Activated T-cell treated with anti-CD3 and anti-CD28 coated beads, Interleukin-2, amount 50 U/mL, for 1 hour (primary cell): ENCODE results near the gene COA1.
"Not testable (repeated sequence)": the region's sequence is repeated elsewhere in the genome, so short reads cannot be mapped to it uniquely, and the experiment has no call there.

Source experiments
- DNase-seq: peaks from one replicate; pipeline ENCODE4 v3.0.0-alpha.2; 2020

The COA1 gene

GRCh38 chr7:43649755-43650274, 79.5 kb downstream of the COA1 start:
- DNase-seq = peak; percentile 57

GRCh38 chr7:43648473-43649406, 80.6 kb downstream of the COA1 start:
- peak; percentile 64 for DNase-seq

DNA sequence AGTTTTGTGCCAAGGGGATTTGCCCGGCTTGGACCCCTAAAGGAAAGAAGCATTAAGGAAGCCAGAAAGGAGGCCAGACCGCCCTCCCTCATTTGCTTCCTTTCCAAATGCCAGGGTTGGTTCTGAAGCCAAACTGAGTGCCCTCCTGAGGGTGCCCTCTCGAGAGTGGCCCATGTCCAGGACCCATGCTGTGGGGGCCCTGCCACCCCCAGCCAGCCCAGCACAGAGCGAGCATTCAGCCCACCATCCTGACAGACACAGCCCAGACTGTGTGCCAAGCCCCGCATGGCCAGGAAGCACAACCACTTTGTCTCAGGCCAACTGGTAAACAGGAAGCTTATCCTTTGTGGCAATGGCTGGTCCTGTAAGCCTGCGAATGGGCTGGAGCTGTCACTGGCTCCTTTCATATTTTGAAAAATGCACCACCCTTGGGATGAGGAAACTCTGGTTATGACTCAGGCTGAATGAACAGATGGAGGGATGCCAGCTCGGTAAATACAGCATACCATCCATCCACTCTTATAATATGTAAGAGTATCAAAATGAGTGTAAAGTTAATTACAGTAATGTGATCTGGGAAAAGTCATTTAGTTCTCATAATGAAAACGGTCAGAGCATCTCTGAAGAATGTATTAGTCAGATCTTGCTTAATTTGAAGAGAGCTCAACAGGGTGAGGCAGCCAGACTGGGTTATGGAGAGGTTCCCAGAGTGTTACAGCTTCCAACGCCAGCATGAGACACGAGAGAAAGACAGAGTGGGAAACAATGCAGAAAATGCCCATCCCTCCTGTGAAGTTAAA, 81.5 kb downstream of the COA1 start:
- DNase-seq = peak; percentile 49

DNA sequence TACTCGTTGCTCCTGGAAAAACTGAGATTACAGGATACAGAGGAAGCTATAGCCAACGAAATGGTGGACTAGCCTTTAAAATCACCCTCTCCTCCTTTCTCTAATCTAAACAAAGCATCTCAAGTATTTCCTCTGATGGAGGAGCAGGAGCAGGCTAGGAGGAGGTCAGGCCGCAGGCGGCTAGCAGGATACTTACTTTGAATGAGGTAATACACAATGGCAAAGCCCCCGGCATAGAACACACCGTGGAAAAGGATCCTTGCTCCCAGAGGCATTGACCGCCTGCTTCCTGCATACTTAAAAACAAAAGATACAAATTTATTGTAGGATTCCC, 82.0 kb downstream of the COA1 start:
- DNase-seq = no peak

GRCh38 chr7:43646603-43647338, 82.6 kb downstream of the COA1 start:
- no peak for DNase-seq

GRCh38 chr7:43645699-43646226, 83.6 kb downstream of the COA1 start:
- DNase-seq = no peak

GRCh38 chr7:43643846-43644245, 85.5 kb downstream of the COA1 start:
- no peak for DNase-seq

GRCh38 chr7:43642897-43643630, 86.3 kb downstream of the COA1 start:
- no peak for DNase-seq

DNA sequence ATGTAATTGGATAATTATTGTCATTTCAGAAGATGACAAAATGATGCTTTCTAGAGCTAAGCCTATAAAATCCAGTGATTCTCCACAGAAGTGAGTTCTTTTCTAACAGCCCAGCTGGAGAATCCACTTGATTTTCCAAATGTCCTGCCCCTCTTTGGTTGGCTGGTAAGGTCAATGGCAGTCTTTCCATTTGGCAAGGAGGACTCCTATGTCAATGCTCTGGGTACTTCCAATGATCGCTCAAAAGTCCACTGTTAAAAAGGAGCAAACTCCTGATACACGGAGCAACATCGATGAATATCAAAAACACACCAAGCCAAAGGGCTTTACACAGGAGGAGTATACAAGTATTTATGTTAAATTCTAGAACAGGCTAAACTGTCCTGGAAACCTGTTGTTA, 88.6 kb downstream of the COA1 start:
- DNase-seq = no peak

GRCh38 chr7:43639858-43640491, 89.3 kb downstream of the COA1 start:
- DNase-seq = no peak

DNA sequence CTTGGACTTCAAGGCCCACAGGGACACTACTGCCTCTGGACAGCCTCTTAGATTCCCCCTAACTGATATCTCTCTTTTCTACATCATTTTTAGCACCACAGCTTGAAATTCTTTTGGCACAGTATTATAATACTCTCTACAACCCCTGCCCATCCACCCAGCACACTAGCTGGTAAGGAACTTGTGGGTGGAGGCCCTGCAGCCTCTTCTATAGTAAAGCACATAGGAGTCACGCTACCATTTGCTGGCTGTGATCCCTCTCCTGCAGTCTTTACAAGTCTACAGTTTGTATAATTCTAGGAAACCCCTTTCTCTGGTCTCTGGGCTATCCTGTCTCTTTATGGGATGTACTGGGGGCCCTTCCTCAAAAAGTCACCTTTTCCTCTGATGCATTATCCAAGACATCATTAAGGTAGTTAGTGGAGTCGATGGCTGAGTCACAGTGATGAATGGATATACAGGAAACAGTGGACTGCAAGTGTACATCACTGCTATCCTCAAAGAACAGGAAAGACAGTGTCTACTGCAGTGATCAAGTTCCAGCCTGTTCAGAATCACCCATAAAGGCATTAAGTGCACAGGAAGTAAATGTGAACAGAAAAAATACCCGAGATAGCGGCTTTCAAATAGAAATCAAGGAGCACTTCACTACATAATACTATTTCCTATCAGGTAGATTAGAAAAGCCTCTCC, 92.1 kb downstream of the COA1 start:
- DNase-seq = no peak

GRCh38 chr7:43636093-43636492, 93.2 kb downstream of the COA1 start:
- no peak for DNase-seq

DNA sequence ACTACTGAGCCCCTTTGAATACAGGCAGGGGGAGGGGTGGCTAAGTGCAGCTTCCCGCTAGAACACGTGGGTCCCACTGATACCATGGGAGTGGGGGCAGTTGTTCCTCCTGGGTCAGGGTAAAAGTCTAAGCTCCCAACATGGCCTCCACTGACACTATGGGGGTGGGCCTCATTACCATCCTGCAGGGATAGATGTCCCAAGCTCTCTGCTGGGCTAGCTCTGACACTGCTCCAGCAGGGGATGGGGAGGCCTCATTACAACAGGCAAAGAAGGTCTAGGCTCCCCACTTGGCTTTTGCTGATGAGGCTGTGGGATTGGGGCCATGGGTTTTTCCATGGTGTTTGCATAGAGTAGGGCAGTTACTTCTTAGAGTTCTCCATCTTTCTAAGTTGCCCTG, 94.9 kb downstream of the COA1 start:
- no peak for DNase-seq

GRCh38 chr7:43632746-43633145, 96.6 kb downstream of the COA1 start:
- DNase-seq = no peak

DNA sequence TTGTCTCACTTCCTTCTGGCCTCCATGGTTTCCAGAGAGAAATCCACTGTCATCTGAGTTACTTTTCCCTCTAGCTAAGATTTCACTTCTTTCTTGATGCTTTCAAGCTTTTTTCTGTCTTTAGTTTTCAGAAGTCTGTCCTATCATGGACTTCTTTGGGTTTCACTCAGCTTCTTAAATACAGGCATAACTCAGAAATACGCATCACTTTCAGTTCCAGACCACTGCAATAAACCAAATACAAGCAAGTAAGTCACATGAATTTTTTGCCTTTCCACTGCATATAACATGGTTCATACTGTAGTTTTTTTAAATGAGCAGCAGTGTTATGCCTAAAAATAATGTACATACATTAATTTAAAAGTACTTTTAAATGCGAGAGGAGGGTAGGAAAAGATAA, 97.8 kb downstream of the COA1 start:
- DNase-seq = no peak

GRCh38 chr7:43630482-43630881, 98.8 kb downstream of the COA1 start:
- no peak for DNase-seq

DNA sequence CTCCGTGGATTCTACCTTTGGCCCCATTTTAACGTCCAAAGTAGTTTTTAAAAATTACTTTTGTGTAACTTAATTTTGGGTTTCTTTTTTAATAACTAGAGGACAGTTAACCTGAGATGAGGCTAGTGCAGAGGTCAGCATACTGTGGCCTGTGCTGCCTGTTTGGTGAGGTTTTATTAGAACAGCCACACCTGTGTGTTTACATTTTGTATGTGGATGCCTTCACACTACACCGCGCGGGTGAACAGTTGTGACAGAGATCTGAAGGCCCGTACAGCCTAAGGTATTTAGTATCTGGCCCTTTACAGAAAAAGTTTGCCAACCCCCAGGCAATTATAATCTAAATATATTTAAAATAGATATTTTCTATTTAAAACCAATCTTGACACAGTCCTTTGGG, 99.5 kb downstream of the COA1 start:
- DNase-seq = no peak

- no peak for DNase-seq
Measured at GRCh38 chr7:43628431-43628830, 100.9 kb downstream of the COA1 start.

DNA sequence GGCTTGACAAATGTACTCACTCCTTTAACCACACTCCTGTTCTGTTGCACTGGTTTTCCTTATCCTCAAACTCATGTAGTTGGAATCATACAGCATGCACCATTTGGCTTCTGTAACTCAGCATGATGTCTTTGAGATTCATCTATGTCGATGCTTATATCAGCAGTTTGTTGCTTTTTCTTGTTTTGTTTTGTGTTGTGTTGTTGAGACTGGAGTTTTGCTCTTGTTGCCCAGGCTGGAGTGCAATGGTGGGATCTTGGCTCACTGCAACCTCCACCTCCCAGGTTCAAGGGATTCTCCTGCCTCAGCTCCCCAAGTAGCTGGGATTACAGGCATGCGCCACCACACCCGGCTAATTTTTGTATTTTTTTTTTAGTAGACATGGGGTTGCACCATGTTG, 101.5 kb downstream of the COA1 start:
- DNase-seq = not testable (repeated sequence)

- no peak for DNase-seq
Measured at GRCh38 chr7:43626695-43627094, 102.6 kb downstream of the COA1 start.

- no peak for DNase-seq
Measured at GRCh38 chr7:43625980-43626379, 103.3 kb downstream of the COA1 start.
